Measurements from ENCODE around the gene ANO2.

DNA sequence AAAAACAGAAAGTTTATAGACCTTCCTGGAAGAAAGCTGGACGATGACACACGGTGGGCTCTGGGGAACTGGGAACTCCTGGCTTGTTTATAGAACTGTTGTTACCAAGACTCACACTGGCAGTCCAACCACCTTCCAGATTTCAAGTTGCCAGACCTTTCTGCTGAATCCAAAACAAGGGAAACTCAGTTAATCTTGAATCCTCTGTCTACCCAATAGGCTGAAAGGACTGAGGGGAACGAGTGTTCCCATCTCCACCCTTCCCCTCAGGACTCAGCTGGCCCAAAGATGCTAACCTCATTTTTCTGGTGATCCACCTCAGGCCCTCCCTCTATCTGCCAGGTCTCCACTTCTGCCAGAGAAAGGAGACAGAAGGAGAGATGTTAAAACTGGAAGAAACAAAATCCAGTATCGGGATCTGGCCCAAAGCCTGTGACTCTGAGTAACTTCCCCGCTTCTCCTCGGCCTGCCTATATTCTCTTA is 231.4 kb downstream of the ANO2 start:
- TF ChIP-seq, protein P1, sequence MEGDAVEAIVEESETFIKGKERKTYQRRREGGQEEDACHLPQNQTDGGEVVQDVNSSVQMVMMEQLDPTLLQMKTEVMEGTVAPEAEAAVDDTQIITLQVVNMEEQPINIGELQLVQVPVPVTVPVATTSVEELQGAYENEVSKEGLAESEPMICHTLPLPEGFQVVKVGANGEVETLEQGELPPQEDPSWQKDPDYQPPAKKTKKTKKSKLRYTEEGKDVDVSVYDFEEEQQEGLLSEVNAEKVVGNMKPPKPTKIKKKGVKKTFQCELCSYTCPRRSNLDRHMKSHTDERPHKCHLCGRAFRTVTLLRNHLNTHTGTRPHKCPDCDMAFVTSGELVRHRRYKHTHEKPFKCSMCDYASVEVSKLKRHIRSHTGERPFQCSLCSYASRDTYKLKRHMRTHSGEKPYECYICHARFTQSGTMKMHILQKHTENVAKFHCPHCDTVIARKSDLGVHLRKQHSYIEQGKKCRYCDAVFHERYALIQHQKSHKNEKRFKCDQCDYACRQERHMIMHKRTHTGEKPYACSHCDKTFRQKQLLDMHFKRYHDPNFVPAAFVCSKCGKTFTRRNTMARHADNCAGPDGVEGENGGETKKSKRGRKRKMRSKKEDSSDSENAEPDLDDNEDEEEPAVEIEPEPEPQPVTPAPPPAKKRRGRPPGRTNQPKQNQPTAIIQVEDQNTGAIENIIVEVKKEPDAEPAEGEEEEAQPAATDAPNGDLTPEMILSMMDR (IDR thresholded peaks at IDR 0.05; ENCODE audit: low read depth, low read length), result no peak
- TF ChIP-seq EZH2phosphoT487 (IDR thresholded peaks at IDR 0.05; ENCODE audit: low read depth), result no peak
